Endothelial cell of umbilical vein (primary cell): ENCODE data around the gene ESRRB. TPM values are rescaled to one million over a fixed set of nuclear protein-coding genes. Genes with fewer than 3 reads are reported as not detected.

Experiments
- BruUV-seq: library from RNA; stranded (reverse); fragments of 400-500 nt; replicated peaks from 2 replicates; lab custom pipeline; 2021; lab: Mats Ljungman, UMichigan
- CTCF ChIA-PET: fragments of 300-600, 350-600 bp; sonication (Branson Sonifier 250); formaldehyde crosslinking; loops from one replicate; lab custom pipeline; 2021; ENCODE audit warnings: antibody characterized with exemption, inconsistent platforms; lab: Charles Lee
- POLR2A ChIA-PET: fragments of 300-600, 350-600 bp; sonication (Branson Sonifier 250); formaldehyde crosslinking; loops from one replicate; lab custom pipeline; 2021; ENCODE audit warnings: antibody characterized with exemption, inconsistent platforms; lab: Charles Lee
- DNase-seq: peaks from one replicate; pipeline ENCODE4 v3.0.0-alpha.2; 2011; ENCODE audit warnings: low read depth, low spot score
- FAIRE-seq: peaks from 2 replicates; lab custom pipeline; 2011; peaks lifted over from hg19 to GRCh38; lab: Jason Lieb, UNC
- H2AFZ ChIP-seq: 2 replicates; pipeline ENCODE4 v1.6.0; 2012; ENCODE audit warnings: low read depth, low read length, control low read depth, inconsistent platforms
- H3K27ac ChIP-seq: 2 replicates; pipeline ENCODE4 v1.5.1; 2011; ENCODE audit warnings: low read depth, mild to moderate bottlenecking, control low read depth, low read length, moderate library complexity; ENCODE audit not compliant: insufficient read depth
- H3K27me3 ChIP-seq, 2 experiments: 2 replicates each; pipeline versions ENCODE4 v1.6.0 to v1.6.1; 2011; ENCODE audit warnings: low read length in 2 of 2, mixed read lengths in 1 of 2; ENCODE audit not compliant: control insufficient read depth in 2 of 2, insufficient read depth in 2 of 2
- H3K36me3 ChIP-seq, 2 experiments: 2 replicates in 1 of 2; 3 replicates in 1 of 2; pipeline ENCODE4 v1.5.1; 2011; ENCODE audit warnings: low read length in 2 of 2, mild to moderate bottlenecking in 1 of 2, moderate library complexity in 1 of 2; ENCODE audit not compliant: control insufficient read depth in 2 of 2, insufficient read depth in 2 of 2; ENCODE audit errors: extremely low read depth in 1 of 2
- H3K4me1 ChIP-seq: 3 replicates; pipeline ENCODE4 v1.5.1; 2011; ENCODE audit warnings: mild to moderate bottlenecking, low read length; ENCODE audit not compliant: control insufficient read depth, insufficient read depth; ENCODE audit errors: extremely low read depth
- H3K4me2 ChIP-seq: 2 replicates; pipeline ENCODE4 v1.6.1; 2011; ENCODE audit warnings: low read length, control low read depth, mixed read lengths; ENCODE audit not compliant: insufficient read depth
- H3K4me3 ChIP-seq, 3 experiments: fragments of 200-600 bp in 1 of 3; sonication (generic), shearing (Covaris generic) in 1 of 3; replicated peaks in 1 of 3; 2 replicates each; pipeline ENCODE4 v1.5.1; 2011 to 2016; ENCODE audit warnings: control low read depth in 3 of 3, low read length in 3 of 3, mild to moderate bottlenecking in 2 of 3, inconsistent platforms in 1 of 3, low read depth in 1 of 3, moderate library complexity in 1 of 3; ENCODE audit not compliant: insufficient read depth in 1 of 3
- H3K79me2 ChIP-seq: 2 replicates; pipeline ENCODE4 v1.6.0; 2012; ENCODE audit warnings: low read length, inconsistent platforms; ENCODE audit not compliant: control insufficient read depth, insufficient read depth
- H3K9ac ChIP-seq: replicated peaks from 2 replicates; pipeline ENCODE3; 2011; ENCODE audit warnings: low read length, control low read depth; ENCODE audit not compliant: insufficient read depth; ENCODE audit errors: extremely low read depth
- H3K9me1 ChIP-seq: replicated peaks from 3 replicates; pipeline ENCODE4 v1.6.0; 2011; ENCODE audit warnings: mild to moderate bottlenecking, low read length; ENCODE audit not compliant: control insufficient read depth, insufficient read depth; ENCODE audit errors: extremely low read depth
- H3K9me3 ChIP-seq: replicated peaks from 2 replicates; pipeline ENCODE4 v1.5.1; 2012; ENCODE audit warnings: low read length, inconsistent platforms; ENCODE audit not compliant: control insufficient read depth, insufficient read depth
- H4K20me1 ChIP-seq: replicated peaks from 2 replicates; pipeline ENCODE3; 2011; ENCODE audit warnings: mild to moderate bottlenecking, low read length; ENCODE audit not compliant: control insufficient read depth, insufficient read depth; ENCODE audit errors: extremely low read depth
- EZH2 ChIP-seq: IDR thresholded peaks from 2 replicates; pipeline ENCODE4 v1.6.1; 2012; ENCODE audit warnings: borderline replicate concordance, low read depth, mild to moderate bottlenecking, moderate library complexity, low read length, inconsistent platforms; ENCODE audit not compliant: severe bottlenecking
- FOS ChIP-seq: IDR thresholded peaks from 2 replicates; pipeline ENCODE4 v1.6.1; 2011; ENCODE audit warnings: mild to moderate bottlenecking, low read length, moderate library complexity, borderline replicate concordance; ENCODE audit not compliant: insufficient read depth
- GATA2 ChIP-seq: IDR thresholded peaks from 2 replicates; pipeline ENCODE4 v1.7.0; 2011; ENCODE audit warnings: low read depth, mild to moderate bottlenecking, moderate library complexity, mixed read lengths, low read length; ENCODE audit not compliant: insufficient read length, insufficient read depth
- JUN ChIP-seq: IDR thresholded peaks from 2 replicates; pipeline ENCODE4 v1.6.1; 2011; ENCODE audit warnings: borderline replicate concordance, low read depth; ENCODE audit not compliant: insufficient read length, insufficient read depth
- MYC ChIP-seq: IDR thresholded peaks from one replicate; pipeline ENCODE4 v1.6.1; 2011; ENCODE audit warnings: mild to moderate bottlenecking, low read depth, low read length
- POLR2A ChIP-seq: IDR thresholded peaks from 2 replicates; pipeline ENCODE4 v1.6.1; 2012; ENCODE audit warnings: low read depth, mild to moderate bottlenecking, control low read depth, low read length
- POLR2AphosphoS5 ChIP-seq: IDR thresholded peaks from 2 replicates; pipeline ENCODE4 v1.6.1; 2012; ENCODE audit warnings: low read depth, mild to moderate bottlenecking, control low read depth, low read length, moderate library complexity; ENCODE audit not compliant: insufficient read depth
- dilution Hi-C: fragments of 300-500 bp; cut with MboI; formaldehyde crosslinking; loops from one replicate; pipeline ENCODE4 v1.15.0; 2019; ENCODE audit warnings: low sequenced_read_pairs; ENCODE audit not compliant: extremely low pct_ligation_motif_present
- intact Hi-C: fragments of 100-400 bp; cut with micrococcal nuclease; formaldehyde crosslinking; loops from one replicate; pipeline ENCODE4 v1.10.0; 2022
- polyA plus RNA-seq, 4 experiments: library from polyadenylated mRNA; depleted of rRNA in 3 of 4; stranded (reverse) in 3 of 4; unstranded in 1 of 4; fragments of >200 nt; gene quantifications; 2 replicates each; pipeline versions ENCODE4 v1.2.1 to v1.2.3, GENCODE V29; 2011 to 2012; ENCODE audit warnings: missing spikeins in 1 of 4
- total RNA-seq: library from RNA; stranded (reverse); gene quantifications from 2 replicates; pipeline ENCODE4 v1.2.3, GENCODE V29; 2021
- TF ChIP-seq, protein P1 (sequence below): IDR thresholded peaks from 2 replicates; pipeline ENCODE4 v1.6.1; 2011; ENCODE audit not compliant: insufficient read depth, insufficient read length
- TF ChIP-seq, protein P2 (sequence below), 2 donors: IDR thresholded peaks; 1 replicate in 1 of 2; 2 replicates in 1 of 2; pipeline ENCODE4 v1.5.1; 2011; ENCODE audit warnings: low read length in 2 of 2, mild to moderate bottlenecking in 2 of 2, moderate library complexity in 2 of 2, control low read depth in 1 of 2, inconsistent platforms in 1 of 2, low read depth in 1 of 2; ENCODE audit not compliant: insufficient read depth in 1 of 2; ENCODE audit errors: extremely low read depth in 1 of 2

Gene ESRRB
- total and polyA plus RNA-seq, 2 donors (not counting 3 experiments of a cell fraction or from before 2014, with no cell fraction given): not detected

DNA sequence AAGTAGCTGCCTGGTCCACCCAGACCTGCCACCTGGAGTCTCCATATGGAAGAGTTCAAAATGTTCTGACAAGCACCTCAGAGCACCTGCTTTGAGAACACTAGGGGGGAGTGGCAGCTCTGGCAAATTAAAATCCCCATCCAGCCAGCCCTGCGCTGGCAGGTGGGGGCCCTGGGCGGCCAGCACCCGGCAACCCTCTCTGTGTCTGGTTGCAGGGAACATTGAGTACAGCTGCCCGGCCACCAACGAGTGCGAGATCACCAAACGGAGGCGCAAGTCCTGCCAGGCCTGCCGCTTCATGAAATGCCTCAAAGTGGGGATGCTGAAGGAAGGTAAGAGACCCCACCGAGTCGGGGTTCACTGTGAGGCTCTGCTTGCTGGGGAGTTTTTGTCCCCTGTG, 86.4 kb downstream of the ESRRB start:
- Histone ChIP-seq H3K4me3 (no peak overlapping the region), H3K79me2 (no peaks in the 10 kb centered on the region), H3K9ac (no peak overlapping the region), H4K20me1 (no peaks in the 10 kb centered on the region), H3K4me2 (no peak overlapping the region), H3K9me3 (no peaks in the 10 kb centered on the region), H3K27ac (no peak overlapping the region), H3K36me3 (no peaks in the 10 kb centered on the region), H3K27me3 (no peaks in the 10 kb centered on the region), H3K9me1 (no peaks in the 10 kb centered on the region), H3K4me1 (no peaks in the 10 kb centered on the region), H2AFZ (no peak overlapping the region)
- intact Hi-C loops (no loop called here), dilution Hi-C loops (no loop called here)
- ChIA-PET POLR2A (no interaction called here), CTCF (no interaction called here)
- no TSS peak for BruUV-seq
- DNase-seq (no peak), FAIRE-seq (no peak)
- TF ChIP-seq EZH2 (no peak), POLR2A (no peak), MYC (no peak), POLR2AphosphoS5 (no peak), JUN (no peak), FOS (no peak), GATA2 (no peak)
- TF ChIP-seq, protein P1, sequence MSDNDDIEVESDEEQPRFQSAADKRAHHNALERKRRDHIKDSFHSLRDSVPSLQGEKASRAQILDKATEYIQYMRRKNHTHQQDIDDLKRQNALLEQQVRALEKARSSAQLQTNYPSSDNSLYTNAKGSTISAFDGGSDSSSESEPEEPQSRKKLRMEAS: no peak
- TF ChIP-seq, protein P2, sequence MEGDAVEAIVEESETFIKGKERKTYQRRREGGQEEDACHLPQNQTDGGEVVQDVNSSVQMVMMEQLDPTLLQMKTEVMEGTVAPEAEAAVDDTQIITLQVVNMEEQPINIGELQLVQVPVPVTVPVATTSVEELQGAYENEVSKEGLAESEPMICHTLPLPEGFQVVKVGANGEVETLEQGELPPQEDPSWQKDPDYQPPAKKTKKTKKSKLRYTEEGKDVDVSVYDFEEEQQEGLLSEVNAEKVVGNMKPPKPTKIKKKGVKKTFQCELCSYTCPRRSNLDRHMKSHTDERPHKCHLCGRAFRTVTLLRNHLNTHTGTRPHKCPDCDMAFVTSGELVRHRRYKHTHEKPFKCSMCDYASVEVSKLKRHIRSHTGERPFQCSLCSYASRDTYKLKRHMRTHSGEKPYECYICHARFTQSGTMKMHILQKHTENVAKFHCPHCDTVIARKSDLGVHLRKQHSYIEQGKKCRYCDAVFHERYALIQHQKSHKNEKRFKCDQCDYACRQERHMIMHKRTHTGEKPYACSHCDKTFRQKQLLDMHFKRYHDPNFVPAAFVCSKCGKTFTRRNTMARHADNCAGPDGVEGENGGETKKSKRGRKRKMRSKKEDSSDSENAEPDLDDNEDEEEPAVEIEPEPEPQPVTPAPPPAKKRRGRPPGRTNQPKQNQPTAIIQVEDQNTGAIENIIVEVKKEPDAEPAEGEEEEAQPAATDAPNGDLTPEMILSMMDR (IDR thresholded peaks at IDR 0.05; ENCODE audit: extremely low read depth in 1 of 2, insufficient read depth in 1 of 2, low read depth in 1 of 2, low read length in 2 of 2): no peak
